SU-DHL-6 (cell line): ENCODE data around the gene CSNK1D.

ENCODE experiments used
- H2AFZ ChIP-seq: fragments of 200-600 bp; sonication (generic); 2 replicates; pipeline ENCODE4 v1.6.1; 2014; ENCODE audit warnings: low read depth, mild to moderate bottlenecking, moderate library complexity, mixed read lengths, antibody characterized with exemption, low read length; ENCODE audit not compliant: severe bottlenecking
- H3F3A ChIP-seq: fragments of 200-600 bp; shearing (Covaris generic); 2 replicates; pipeline ENCODE4 v1.6.0; 2016; ENCODE audit warnings: antibody characterized with exemption, mild to moderate bottlenecking; ENCODE audit not compliant: insufficient read depth
- H3K27ac ChIP-seq: fragments of 200-600 bp; sonication (generic); 2 replicates; pipeline ENCODE4 v1.5.1; 2016; ENCODE audit warnings: low read depth, mild to moderate bottlenecking, low read length, moderate library complexity, mixed read lengths
- H3K27me3 ChIP-seq: fragments of 200-600 bp; sonication (generic), shearing (Covaris generic); 2 replicates; pipeline ENCODE4 v1.6.0; 2014; ENCODE audit warnings: mild to moderate bottlenecking, low read length
- H3K36me3 ChIP-seq: fragments of 200-600 bp; sonication (generic); 2 replicates; pipeline ENCODE4 v1.6.1; 2014; ENCODE audit warnings: mild to moderate bottlenecking, low read length, mixed read lengths
- H3K4me2 ChIP-seq: fragments of 300-600, 200-600 bp; shearing (Covaris generic), sonication (generic); 2 replicates; pipeline ENCODE4 v1.6.0; 2014; ENCODE audit warnings: low read length, low read depth, mild to moderate bottlenecking; ENCODE audit not compliant: poor library complexity, severe bottlenecking
- H3K4me3 ChIP-seq: fragments of 200-600 bp; sonication (generic); 2 replicates; pipeline ENCODE4 v1.5.1; 2014; ENCODE audit warnings: antibody characterized with exemption, low read length, mild to moderate bottlenecking, mixed read lengths; ENCODE audit not compliant: insufficient read depth, poor library complexity, severe bottlenecking
- H3K79me2 ChIP-seq: fragments of 200-600 bp; sonication (generic); 2 replicates; pipeline ENCODE4 v1.6.1; 2014; ENCODE audit warnings: mild to moderate bottlenecking, low read length, moderate library complexity; ENCODE audit not compliant: insufficient read depth
- H3K9ac ChIP-seq: fragments of 200-600 bp; sonication (generic); 2 replicates; pipeline ENCODE4 v1.7.0; 2014; ENCODE audit warnings: mild to moderate bottlenecking, low read length
- H3K9me2 ChIP-seq: fragments of 200-600 bp; sonication (generic); replicated peaks from 2 replicates; pipeline ENCODE4 v1.6.1; 2014; ENCODE audit warnings: low read length; ENCODE audit not compliant: insufficient read depth
- H3K9me3 ChIP-seq: fragments of 200-600 bp; sonication (generic); 2 replicates; pipeline ENCODE4 v1.6.1; 2014; ENCODE audit warnings: low read length, mixed read lengths; ENCODE audit not compliant: insufficient read depth
- H4K20me1 ChIP-seq: fragments of 200-600 bp; sonication (generic); 2 replicates; pipeline ENCODE4 v1.6.1; 2014; ENCODE audit warnings: low read depth, mild to moderate bottlenecking, antibody characterized with exemption, low read length, moderate library complexity, mixed read lengths
- EZH2phosphoT487 ChIP-seq: fragments of 200-600 bp; sonication (generic), shearing (Covaris generic); conservative IDR thresholded peaks from 2 replicates; pipeline ENCODE4 v1.6.1; 2018; ENCODE audit warnings: mild to moderate bottlenecking, antibody characterized with exemption, low read length, moderate library complexity, mixed read lengths
- TF ChIP-seq, protein P1 (sequence below): fragments of 200-600 bp; sonication (generic); IDR thresholded peaks from one replicate; pipeline ENCODE4 v1.5.1; 2017; ENCODE audit warnings: antibody characterized with exemption, mild to moderate bottlenecking, low read length, moderate library complexity; ENCODE audit not compliant: insufficient read depth, poor library complexity, severe bottlenecking

Gene CSNK1D

GRCh38 chr17:82320956-82321927 is 47.7 kb upstream of the CSNK1D start:
- H3K36me3 ChIP-seq = no peaks in the 10 kb centered on the region
- H3K4me3 ChIP-seq = no peak overlapping the region
- H3K27me3 ChIP-seq = no peaks in the 10 kb centered on the region
- H3K27ac ChIP-seq = no peak overlapping the region
- H3K9me2 ChIP-seq = no peaks in the 10 kb centered on the region
- H3K9me3 ChIP-seq = no peaks in the 10 kb centered on the region
- TF ChIP-seq, protein P1, sequence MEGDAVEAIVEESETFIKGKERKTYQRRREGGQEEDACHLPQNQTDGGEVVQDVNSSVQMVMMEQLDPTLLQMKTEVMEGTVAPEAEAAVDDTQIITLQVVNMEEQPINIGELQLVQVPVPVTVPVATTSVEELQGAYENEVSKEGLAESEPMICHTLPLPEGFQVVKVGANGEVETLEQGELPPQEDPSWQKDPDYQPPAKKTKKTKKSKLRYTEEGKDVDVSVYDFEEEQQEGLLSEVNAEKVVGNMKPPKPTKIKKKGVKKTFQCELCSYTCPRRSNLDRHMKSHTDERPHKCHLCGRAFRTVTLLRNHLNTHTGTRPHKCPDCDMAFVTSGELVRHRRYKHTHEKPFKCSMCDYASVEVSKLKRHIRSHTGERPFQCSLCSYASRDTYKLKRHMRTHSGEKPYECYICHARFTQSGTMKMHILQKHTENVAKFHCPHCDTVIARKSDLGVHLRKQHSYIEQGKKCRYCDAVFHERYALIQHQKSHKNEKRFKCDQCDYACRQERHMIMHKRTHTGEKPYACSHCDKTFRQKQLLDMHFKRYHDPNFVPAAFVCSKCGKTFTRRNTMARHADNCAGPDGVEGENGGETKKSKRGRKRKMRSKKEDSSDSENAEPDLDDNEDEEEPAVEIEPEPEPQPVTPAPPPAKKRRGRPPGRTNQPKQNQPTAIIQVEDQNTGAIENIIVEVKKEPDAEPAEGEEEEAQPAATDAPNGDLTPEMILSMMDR = peak; percentile 91
- TF ChIP-seq EZH2phosphoT487 = no peak
- H2AFZ ChIP-seq = no peak overlapping the region
- H4K20me1 ChIP-seq = no peaks in the 10 kb centered on the region
- no peaks in the 10 kb centered on the region for H3K79me2 ChIP-seq
- peak overlapping the region; percentile 18 for H3K4me2 ChIP-seq
- no peaks in the 10 kb centered on the region for H3F3A ChIP-seq
- H3K9ac ChIP-seq = no peak overlapping the region

- Histone ChIP-seq H3K9me3 (no peaks in the 10 kb centered on the region), H3K27ac (no peak overlapping the region)
These were observed 46.8 kb upstream of the CSNK1D start for GRCh38 chr17:82320140-82320840.

DNA sequence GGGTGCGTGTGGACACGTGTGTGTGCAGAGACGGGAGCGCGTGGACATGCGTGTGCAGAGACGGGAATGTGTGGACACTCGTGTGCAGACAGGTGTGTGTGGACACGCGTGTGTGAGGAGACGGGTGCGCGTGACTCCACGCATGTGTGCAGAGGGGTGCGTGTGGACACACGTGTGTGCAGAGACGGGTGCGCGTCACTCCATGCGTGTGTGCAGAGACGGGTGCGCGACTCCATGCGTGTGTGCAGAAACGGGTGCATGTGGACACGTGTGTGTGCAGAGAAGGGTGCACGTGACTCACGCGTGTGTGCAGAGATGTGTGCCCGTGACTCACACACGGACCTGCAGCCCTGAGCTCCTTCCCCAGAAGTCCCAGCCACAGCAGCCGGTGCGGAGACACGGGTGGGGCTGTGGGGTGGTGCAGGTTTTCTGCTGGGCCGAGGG is 46.1 kb upstream of the CSNK1D start:
- H3F3A ChIP-seq = no peaks in the 10 kb centered on the region
- H2AFZ ChIP-seq = no peak overlapping the region
- H3K27ac ChIP-seq = no peak overlapping the region
- H3K9me2 ChIP-seq = no peaks in the 10 kb centered on the region
- H3K4me3 ChIP-seq = no peak overlapping the region
- H3K27me3 ChIP-seq = no peaks in the 10 kb centered on the region
- H3K79me2 ChIP-seq = no peaks in the 10 kb centered on the region
- no peaks in the 10 kb centered on the region for H4K20me1 ChIP-seq
- H3K36me3 ChIP-seq = no peaks in the 10 kb centered on the region
- H3K4me2 ChIP-seq = no peak overlapping the region
- H3K9ac ChIP-seq = no peak overlapping the region
- no peak for TF ChIP-seq EZH2phosphoT487
- TF ChIP-seq, protein P1 = no peak
- H3K9me3 ChIP-seq = no peaks in the 10 kb centered on the region

More at GRCh38 chr17:82320140-82320840, 46.8 kb upstream of the CSNK1D start:
- Histone ChIP-seq H3K9ac (no peak overlapping the region), H3K79me2 (no peaks in the 10 kb centered on the region), H2AFZ (no peak overlapping the region), H3K9me2 (no peaks in the 10 kb centered on the region), H3K4me2 (no peak overlapping the region), H3K4me3 (no peak overlapping the region), H3K36me3 (no peaks in the 10 kb centered on the region), H3F3A (no peaks in the 10 kb centered on the region), H3K27me3 (no peaks in the 10 kb centered on the region), H4K20me1 (no peaks in the 10 kb centered on the region)
- no peak for TF ChIP-seq EZH2phosphoT487
- TF ChIP-seq, protein P1 = no peak
